Ureter (tissue), 1 donor: Measurements from ENCODE around the gene ACER2. TPM values are rescaled to one million over a fixed set of nuclear protein-coding genes. Genes with fewer than 3 reads are reported as not detected.
A peak's percentile ranks its signal among the peaks of the same experiment; 100 is the strongest.
"Not testable (repeated sequence)": the region's sequence is repeated elsewhere in the genome, so short reads cannot be mapped to it uniquely, and the experiment has no call there.

ENCODE experiments used
- DNase-seq: peaks from one replicate; pipeline ENCODE4 v3.0.0-alpha.2; 2020; ENCODE audit warnings: low spot score
- total RNA-seq: library from RNA; stranded (reverse); gene quantifications from one replicate; pipeline ENCODE4 v1.2.4, GENCODE V29; 2023
- donor health status: DM: yes; HTN: yes; CAD: no.

ACER2 gene
- total RNA-seq, 1 donor from 2014 or later: 213 TPM

DNA sequence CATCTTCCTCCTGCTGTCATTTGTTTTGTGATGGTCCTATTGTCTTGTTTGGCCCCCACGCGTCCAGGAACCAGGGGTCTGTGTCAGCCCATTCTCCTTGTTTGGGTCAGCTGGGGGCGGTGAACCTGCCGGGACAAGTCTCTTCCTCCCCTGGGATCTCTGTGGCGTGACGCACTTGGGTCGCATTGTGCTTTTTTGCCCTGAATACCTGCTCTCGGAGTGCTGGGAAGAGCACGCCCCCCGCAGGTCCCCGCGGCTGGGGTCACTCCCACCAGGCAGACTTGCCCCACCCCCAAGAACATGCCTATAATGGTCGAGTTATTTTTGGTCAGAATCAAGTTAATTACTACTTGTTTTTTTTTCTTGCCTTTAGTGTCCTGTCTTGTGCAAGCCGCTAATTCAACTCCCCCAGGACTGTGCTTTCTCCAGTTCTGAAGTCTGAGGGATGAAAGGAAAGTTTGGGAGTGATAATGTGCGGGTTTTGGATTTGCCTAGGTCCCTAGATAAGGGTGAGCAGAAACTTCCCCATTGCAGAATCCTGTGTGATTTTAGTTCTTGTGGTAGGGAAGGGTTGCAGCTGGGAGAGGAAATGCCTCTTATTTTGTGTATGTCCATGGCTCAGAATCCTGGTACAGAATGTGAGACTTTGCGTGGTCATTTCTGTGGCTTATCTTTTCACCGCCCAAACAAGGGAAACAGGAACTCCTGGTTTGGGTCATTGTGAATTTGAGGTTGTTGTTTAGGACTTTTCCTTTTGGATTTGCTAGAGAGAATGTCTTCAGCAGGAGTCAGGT, 789 bp downstream of the ACER2 start:
- peak; percentile 53 for DNase-seq

DNA sequence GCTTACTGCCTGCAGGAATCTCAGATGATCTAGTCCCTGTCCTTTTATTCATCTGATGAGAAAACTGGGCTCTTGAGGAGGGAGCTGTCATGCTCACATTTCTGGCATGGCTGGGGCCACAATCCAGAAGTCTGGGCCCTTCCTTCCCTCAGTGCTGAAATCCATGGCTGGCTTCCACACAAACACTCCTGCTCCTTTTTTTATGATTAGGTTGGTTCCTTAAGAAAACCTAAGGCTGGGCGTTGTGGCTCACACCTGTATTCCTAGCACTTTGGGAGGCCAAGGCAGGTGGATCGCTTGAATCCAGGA, 1.3 kb downstream of the ACER2 start:
- no peak for DNase-seq

DNA sequence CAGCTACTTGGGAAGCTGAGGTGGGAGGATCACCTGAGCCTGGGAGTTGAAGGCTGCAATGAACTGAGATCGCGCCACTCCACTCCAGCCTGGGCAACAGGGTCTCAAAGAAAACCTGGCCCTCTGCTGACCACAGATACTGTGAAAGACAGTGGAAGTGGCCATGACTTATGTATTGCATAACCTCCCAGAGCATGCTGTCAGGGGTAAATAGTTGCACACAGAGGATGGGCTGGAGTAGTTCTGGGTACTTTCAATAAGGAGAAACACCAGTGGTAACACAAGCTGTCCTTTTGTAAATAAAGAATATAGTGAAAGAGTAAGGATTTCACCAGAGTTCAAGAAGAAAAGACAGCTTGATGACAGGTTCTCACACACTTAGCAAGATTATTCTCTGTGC, 1.8 kb downstream of the ACER2 start:
- no peak for DNase-seq

DNA sequence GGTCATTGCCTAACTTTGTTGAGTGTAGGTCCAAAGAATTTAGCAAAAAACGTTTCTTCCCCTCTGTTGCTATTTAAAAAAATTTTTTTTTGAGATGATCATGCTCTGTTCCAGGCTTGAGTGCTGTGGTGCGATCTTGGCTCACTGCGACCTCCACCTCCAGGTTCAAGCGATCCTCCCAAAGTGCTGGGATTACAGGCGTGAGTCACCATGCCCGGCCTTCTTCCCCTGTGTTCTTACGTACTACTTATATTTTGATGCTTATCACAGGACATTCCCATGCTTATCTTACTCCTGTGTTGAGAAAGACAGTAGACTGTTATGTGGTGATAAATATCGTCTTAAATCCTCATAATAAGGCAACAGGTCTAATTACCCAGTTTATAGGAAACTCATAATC, 2.5 kb downstream of the ACER2 start:
- no peak for DNase-seq

DNA sequence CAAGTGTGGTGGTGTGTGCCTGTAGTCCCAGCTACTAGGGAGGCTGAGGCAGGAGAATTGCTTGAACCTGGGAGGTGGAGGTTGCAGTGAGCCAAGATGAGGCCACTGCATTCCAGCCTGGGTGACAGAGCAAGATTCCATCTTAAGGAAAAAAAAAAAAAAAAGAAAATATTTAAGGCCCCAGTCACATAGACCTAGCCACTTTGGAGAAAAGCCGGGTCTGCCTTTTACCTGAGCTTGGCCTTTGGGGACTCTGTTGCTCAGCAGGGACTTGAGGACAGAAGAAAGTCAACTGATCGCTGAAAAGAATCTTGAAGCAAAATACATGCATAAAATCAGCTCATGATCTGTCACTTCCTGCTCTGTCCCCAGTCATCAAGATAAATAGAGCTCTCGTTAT, 4.6 kb downstream of the ACER2 start:
- not testable (repeated sequence) for DNase-seq

DNA sequence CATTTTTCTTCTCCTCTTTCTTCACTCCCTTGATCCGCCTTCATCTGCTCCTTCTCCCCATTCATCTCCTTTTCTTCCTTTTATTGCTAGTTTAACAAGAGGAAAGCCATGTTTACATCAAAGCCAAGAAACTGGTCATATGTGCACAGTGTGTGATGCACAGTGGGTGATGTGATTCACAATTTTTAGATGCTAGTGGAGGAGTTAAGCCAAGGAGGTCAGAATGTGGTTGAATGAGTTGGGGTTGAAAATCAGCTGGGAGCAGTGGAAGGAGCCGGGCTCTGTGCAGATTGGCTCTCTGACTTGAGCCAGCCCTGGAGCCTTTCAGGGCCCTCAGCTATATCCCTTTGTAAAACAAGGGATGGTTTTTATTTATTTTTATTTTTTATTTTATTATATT, 7.3 kb downstream of the ACER2 start:
- DNase-seq: no peak

DNA sequence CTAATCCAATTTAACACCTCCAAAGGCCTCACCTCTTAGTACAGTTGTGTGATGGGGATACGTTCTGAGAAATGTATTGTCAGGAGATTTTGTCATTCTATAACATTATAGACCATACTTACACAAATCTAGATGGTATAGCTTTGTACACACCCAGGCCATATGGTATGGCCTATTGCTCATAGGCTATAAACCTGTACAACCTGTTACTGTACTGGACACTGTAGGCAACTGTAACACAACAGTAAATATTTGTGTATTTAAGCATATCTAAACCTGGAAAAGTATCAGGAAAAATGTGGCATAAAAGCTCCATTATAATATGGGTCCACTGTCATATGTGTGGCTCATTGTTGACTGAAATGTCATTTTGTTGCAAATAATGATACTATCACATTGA, 12.1 kb downstream of the ACER2 start:
- no peak for DNase-seq

DNA sequence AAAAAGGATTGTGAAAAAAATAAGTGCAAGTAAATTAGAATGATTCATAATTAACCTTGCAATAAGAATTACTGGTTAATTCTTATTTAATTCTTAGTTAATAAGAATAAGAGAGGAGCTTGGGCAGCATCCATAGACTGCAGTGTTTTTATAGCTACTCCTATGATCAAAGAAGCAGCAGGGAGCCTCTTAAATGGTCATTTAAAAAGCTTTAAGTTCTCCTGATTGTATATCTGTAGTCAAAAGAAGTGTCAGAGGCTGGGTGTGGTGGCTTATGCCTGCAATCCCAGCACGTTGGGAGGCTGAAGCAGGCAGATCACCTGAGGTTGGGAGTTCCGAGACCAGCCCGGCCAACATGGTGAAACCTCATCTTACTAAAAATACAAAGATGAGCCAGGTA, 14.4 kb downstream of the ACER2 start:
- DNase-seq: no peak

DNA sequence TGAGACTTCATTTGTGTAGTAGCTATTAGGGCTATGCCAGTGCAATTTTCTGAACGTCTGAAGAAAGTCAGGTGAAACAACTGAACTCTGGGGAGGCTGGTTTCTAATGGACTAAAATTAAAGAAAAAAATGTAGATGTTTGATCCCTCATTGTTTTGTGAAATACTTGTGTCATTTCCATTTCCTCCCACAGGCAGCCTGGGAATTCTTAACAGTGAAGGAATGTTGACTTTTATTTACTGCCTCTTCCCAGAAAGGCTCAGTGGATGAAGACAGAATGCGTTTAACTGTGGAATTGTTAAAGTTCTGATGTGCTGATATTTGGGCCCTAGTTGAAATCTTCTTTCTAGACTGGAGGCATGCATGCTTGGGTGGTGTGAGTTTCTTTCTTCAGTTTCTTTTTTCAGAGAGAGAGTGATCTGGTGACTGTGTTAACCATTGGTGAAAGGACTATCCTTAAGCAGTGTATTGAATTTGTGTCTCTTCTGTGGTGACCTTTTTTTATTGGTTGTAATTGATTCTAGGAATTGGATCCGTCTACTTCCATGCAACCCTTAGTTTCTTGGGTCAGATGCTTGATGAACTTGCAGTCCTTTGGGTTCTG, 15.5 kb downstream of the ACER2 start:
- DNase-seq: no peak

DNA sequence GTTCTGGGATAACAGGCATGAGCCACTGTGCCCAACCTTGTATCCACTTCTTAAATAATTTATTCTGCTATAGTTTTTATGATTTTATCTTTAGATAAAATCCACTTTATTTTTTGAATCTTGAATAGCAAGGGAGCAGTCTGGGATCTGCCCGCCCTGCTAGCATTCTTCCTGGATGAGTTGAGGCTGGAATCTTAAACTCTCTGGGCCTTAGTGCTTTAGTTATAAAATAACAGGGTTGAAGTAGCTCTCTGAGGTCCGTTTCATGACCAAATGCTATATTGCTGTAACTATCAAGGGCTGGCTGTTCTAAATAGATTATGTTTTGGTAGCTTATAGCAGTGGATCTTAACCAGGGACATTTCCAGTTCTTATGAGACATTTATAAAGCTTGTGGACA, 20.8 kb downstream of the ACER2 start:
- no peak for DNase-seq

DNA sequence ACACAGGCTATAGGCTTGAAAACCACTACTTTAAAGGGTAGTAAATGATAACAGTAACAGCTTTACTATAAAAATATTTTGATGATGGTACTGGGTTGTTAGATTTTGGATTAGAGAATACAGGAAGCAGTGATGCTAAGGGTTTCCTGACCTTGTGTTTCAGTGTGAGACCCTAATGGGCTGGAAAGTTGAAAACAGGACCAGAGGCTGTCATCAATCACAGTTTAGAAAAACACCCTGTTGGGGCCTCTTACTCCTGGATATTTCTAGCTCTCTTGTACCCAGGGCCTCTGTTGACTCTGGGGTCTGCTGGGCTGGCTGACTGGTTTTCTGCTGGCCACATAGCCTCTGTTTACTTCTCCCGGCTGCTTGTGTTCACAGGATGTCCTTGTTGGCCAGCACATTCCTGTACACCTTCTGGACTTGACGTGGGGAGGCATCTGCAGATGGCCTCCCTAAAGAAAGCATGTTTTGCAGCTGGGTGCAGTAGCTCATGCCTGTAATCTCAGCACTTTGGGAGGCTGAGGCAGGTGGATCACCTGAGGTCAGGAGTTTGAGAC, 21.5 kb downstream of the ACER2 start:
- no peak for DNase-seq

DNA sequence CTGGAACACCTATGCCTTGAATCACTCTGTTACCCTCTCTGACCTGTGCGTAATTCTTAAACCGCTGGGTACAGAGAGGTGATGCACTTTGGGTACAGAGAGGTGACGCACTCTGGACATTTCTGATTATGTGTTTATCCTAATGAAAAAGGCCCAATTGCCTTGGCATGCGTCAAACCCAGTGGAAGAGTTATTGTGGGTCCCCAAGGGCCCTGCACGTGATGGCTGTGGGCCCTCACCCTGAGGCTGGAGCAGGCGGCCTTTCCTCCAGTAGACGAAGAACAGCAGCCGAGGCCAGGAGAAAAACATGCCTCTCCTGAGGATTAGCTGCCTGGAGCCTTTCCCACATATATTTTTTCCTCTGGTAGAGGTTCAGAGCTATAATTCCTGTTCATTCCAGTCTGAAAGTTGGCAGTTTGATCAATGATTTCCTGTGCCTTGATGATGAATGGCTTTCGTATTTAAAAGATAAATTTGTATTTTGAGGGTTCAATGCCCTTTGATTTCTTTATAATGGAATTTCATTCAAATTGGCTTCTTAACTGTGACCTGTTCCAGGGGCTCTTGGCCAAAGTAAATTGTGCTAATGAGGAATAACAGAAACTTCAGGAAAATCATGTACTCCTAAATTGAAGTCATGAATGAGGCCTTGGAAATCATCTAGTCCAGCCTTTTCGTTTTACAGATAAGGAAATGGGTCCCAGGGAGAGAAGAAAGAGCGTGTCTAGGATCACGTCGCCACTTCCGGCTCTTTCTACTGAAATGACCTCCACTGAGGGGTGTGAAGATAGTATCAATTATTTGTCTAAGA, 22.8 kb downstream of the ACER2 start:
- DNase-seq: no peak

DNA sequence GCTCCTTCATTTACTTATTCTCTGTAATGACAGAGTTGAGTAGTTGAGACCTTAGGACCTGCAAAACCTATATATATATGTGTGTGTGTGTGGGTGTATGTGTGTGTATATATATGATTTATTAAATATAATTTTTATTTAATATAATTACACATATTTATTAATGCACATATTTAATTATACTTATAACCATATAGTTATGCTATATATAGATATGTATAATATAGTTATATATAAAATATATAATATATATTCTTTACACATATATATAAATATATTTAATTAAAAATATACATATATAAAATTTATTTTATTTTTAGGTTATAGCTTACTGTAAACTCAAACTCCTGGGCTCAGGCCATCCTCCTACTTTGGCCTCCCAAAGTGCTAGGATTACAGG, 23.7 kb downstream of the ACER2 start:
- DNase-seq: no peak

DNA sequence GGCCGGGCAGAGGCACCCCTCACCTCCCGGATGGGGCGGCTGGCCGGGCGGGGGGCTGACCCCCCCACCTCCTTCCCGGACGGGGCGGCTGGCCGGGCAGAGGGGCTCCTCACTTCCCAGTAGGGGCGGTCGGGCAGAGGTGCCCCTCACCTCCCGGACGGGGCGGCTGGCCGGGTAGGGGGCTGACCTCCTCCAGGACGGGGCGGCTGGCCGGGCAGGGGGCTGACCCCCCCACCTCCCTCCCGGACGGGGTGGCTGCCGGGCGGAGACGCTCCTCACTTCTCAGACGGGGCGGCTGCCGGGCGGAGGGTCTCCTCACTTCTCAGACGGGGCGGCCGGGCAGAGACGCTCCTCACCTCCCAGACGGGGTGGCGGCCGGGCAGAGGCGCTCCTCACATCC, 24.9 kb downstream of the ACER2 start:
- not testable (repeated sequence) for DNase-seq

DNA sequence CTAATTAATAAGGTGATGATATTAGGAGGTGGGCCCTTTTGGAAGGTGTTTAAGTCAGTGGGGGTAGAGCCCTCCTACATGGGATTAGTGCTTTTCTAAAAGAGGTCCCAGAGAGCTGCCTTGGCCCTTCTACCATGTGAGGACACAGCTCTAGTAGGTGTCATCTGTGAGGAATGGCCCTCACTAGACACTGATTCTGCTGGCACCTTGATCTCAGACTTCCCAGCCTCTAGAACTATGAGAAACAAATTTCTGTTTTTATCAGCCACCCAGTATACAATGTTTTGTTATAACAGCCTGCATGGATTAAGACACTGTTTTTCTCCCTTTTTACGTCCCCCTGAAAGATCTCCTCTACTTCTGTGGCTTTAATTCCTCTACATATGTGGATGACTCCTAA, 31.6 kb downstream of the ACER2 start:
- DNase-seq: no peak

DNA sequence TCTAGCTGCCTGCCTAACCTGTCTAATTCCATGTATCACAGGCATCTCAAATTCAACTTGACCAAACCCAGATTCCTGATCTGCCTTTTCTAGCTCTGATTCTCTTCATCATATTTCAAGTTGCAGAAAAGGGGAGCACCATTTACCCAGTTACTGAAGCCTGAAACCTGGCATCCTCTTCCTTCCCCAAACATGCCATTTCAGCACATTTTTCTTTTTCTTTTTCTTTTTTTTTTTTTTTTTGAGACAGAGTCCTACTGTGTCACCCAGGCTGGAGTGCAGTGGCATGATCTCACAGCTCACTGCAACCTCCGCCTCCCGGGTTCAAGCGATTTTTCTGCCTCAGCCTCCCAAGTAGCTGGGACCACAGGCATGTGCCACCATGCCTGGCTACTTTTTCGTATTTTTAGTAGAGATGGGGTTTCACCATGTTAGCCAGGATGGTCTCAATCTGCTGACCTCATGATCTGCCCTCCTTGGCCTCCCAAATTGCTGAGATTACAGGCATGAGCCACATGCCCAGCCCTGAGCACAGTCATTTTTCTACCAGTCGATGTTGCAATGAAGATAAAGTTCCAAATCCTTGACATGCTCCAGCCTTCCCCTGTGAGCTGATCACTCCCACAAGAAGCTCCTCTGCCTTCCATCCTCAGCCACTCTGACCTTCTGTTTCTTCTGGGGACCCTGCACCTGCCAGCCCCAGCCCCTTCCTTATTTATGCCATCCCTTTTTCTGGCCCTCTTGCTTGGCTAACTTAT, 32.2 kb downstream of the ACER2 start:
- DNase-seq: no peak

DNA sequence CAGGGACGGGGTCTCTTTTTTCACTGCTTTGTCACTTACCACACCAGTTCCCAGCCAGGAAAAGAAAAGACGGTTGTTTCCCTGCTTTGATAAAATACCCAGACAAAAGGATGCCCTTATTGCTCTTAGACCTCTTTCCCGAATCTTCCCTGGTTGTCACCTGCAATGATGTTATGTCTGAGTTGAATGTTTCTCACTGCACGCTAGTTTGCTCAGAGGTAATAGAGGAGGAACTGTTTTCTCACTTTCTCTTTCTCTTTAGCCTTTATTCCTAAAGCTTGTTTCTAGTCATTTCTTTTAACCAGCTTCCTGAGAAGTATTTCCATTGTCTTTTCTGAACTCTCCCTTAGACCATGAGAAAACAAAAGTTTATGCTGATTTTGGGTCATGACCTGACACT, 32.9 kb downstream of the ACER2 start:
- no peak for DNase-seq

DNA sequence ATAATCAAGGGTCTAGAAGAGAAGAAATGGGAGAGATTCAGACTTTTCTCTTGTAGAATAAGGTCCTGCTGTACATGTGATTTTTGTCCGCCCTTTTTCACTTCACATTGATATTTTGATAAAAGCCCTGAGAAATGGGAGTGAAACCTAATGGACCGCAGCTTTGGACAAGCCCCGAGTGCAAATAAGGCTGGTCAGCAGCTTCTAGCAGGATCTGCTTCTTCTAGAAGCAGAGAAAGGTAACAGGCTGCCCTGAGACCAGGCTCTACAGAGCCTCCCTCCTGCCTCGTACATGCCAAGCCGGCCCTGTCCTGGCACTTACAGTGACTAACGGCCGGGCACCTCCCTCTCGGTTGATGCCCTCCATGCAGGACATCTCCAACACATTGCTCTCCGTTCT, 33.4 kb downstream of the ACER2 start:
- no peak for DNase-seq

DNA sequence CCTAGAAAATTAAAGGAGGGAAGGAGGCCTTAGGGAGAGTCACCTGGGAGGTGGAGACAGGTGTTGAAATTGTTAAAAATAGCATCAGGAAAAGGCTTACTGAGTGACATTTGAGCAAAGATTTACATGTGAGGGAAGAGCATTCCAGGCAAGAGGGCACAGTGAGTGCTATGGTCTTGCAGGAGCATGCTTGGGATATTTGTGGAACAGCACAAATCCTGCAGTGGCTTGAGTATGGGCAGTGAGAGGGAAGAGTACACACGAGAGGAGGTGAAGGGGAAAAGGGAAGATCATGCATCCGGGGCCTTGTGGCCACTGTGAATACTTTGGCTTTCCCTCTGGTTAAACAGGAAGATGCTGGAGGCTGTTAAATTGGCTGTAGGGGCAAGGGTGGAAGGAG, 36.6 kb downstream of the ACER2 start:
- DNase-seq: no peak

DNA sequence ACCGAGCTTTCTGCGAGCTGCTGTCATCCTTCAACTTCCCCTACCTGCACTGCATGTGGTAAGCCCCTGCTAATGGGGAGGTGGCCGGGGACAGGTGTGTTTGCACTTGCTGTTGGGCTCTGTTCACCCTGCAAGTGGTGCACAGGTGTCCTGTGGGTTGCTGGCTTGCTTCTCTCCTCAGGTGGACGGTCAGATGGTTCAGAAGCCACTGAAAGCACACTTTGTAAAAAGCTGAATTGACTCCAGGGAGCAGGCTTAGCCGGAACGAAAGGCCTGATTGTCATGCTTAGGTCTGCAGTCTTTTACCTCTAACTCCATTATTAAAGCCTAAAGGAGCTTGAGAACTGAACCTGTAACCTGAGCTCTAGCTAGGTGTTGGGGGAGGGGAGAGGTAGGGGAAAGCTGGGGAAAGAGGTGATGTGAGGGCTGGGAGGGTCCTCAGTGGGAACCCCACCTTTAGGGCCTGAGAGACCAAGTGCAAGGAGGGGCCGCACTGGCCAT, 37.6 kb downstream of the ACER2 start:
- no peak for DNase-seq

DNA sequence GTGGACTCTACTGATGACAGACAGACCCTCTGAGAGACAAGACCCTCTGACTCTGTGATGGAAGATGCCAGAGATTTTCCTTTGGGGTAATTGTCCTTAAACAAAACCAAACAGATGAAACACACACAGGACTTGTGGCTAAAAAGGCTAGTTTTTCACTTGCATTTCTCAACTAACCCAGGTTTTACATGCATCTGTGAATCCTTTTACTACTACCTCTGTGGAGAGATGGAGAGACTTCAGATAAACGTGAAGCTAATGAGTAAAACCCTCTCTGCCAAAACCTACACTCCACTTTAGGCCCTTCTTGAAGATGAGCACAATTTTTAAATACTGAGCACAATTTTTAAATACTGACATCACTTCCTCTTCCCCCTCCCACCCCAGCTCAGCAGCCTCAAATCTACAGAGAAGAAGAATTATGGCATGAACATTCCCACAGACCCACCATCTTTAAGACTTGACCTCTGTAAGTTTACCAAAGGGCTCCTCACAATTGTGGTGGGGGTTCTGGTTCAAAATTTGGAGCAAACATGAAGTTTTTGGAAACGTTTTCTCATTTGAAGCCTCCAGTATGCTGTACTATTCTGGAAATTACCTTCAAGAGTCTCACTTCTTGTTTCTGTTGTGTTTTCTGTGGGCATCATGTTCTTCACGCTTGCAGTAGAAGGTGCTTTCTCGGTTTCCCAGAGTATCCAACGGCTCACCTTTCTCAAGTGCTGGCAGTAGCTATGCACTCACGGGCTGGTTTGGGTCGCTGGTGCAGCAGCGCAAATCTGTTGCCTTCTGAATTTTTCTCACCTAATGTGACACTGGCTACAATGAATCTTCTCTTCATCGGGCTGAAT, 42.7 kb downstream of the ACER2 start:
- no peak for DNase-seq
